HG03558 (cell line): ENCODE results near the gene DCDC2.
"Not testable (repeated sequence)": the region's sequence is repeated elsewhere in the genome, so short reads cannot be mapped to it uniquely, and the experiment has no call there.

ENCODE experiments used
- ATAC-seq: cut with Tn5 transposase; IDR thresholded peaks from one replicate; pipeline ENCODE4 v1.9.1; 2021; ENCODE audit warnings: moderate number of reproducible peaks; ENCODE audit not compliant: unreplicated experiment; ENCODE audit errors: extremely low read depth

DCDC2 gene

DNA sequence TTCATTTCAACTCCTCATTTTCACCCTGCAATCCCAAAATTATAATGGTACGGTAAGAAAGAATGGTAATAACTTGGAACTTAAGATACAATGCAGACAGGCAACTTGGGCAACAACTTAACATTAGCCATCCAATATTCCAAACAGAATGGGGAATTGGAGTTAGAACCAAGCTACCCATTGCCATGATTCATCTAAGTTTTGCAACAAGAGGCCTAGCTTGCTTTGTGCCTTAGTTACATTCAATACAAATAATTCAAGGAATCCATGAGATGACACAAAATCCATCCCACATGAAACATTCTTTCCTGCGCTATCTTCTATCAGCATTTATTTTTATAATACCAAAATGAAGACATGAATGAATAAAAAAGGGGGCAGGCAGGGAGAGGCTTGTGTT, 28.4 kb downstream of the DCDC2 start:
- ATAC-seq: no peak

DNA sequence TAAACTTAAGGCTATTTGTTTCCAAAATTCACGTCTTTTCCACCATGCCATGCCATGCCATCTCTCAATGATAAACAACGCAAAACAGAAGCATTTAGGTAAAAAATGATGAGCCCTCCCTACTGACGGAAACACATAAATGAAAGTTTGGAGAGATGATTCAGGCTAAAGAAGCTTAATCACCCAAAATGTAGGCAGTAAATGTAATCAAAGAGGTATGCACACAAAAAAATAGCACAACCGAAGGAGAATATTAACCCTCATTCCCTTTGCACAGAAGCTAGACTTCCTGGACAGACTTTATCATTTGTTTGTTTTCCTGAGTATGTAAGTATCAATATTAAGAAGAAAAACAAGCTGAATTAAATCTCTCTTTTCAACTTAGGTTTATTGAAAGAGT, 28.8 kb downstream of the DCDC2 start:
- no peak for ATAC-seq

DNA sequence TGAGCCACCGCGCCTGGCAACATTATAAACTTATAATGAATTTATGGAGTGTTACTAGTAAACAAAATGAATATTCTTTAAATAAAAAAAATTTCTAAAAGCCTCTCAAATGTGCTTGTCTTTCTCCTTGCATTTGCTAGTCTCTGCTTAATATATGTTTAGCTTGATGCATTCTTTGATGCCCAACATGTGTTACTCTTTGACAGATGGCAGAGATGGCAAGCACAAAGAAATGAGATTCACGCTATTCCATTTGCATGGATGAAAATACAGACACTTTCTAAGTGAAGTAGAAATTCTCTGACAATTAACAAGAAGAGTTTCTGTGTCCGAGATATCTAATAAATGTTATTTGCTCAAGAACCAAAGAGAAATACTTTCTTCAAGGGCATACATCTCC, 30.1 kb downstream of the DCDC2 start:
- no peak for ATAC-seq

DNA sequence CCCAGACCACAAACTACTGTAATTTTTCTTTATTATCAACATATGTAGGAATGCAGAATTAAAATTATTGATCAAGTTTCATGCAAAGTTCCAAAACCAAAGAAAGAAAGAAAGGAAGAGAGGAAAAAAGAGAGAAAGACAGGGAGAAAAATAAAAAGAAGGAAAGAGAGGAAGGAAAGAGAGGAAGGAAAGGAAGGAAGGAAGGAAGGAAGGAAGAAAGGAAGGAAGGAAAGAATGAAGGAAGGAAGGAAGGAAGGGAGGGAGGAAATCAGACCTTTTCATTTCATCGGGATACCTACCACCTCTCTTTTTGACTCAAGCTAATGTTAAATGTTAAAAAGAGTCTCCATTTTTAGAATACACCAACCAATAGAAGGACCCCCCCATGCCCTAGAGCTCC, 31.9 kb downstream of the DCDC2 start:
- ATAC-seq: no peak

DNA sequence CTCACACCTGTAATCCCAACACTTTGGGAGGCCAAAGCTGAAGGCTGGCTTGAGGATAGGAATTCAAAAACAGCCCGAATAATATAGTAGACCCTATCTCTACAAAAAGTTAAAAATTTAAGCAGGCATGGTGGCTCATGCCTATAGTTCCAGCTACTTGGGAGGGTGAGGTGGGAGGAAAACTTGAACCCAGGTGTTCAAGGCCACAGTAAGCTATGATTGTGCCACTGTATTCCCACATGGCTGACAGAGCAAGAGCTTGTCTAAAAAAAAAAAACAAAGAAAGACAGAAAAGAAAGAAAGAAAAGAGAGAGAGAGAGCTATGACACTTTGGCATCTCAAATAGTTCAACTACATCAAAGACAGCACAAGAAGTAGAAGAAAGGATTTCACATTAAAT, 33.2 kb downstream of the DCDC2 start:
- ATAC-seq: no peak

DNA sequence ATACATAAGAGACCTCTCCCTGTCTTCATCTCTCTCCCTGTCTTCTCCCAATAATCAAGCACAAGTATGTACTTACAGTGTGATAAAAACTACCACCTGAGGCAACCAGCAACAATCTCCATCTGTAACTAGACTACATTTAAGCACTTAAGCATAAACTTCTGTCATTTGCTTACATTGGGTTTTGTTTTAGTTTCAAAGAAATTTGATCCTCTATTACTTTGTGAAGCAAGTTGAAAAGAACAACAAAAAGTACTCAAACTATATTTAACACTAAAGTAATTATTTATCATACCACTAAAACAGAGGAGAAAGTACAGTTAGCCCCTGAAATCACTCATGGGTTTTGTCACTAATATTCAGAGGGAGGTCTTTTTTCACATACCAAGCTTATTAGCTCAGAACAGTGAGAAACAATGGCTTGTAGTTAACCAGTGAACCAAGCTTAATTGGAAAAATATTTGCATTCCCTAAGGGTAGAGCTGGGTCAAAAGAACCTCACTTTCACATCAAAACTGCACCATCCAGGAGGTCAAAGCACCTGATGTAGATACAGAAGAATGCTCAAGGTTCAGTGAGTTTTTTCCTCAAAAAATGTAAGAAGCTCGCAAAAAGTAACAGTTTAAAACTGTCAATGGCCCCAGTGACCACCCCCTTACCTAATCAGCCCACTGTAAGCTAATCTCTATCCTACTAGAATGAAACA, 34.1 kb downstream of the DCDC2 start:
- ATAC-seq: no peak

DNA sequence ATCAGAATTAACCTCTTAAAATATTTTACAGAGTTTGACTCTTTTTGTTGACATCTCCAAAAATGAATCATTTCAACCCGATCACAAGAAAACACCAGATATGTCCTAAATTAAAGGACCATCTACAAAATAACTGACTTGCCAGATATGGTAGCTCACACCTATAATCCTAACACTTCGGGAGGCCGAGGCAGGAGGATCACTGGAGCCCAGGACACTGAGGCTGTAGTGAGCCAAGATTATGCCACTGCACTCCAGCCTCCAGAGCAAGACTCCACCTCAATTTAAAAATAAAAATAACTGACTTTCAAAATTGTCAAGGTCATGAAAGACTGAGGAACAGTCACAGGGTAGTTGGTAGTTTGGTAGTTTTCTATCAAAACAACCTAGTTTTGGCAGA, 34.9 kb downstream of the DCDC2 start:
- ATAC-seq: no peak

DNA sequence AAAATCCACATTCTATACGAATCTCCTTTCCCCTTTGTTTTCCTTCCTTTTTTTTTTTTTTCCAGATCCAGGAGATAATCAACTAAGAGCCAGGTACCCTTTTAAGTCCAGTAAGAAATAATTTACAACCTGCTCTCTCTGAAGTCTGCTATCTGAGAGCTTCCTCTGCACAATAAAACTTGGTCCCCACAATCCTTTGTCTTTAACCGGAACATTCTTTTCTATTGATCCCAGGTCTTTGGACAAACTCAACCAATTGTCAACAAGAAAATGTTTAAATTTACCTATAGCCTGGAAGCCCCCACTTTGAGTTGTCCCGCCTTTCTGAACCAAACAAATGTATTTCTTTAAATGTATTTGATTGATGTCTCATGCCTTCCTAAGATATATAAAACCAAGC, 35.4 kb downstream of the DCDC2 start:
- ATAC-seq: not testable (repeated sequence)

DNA sequence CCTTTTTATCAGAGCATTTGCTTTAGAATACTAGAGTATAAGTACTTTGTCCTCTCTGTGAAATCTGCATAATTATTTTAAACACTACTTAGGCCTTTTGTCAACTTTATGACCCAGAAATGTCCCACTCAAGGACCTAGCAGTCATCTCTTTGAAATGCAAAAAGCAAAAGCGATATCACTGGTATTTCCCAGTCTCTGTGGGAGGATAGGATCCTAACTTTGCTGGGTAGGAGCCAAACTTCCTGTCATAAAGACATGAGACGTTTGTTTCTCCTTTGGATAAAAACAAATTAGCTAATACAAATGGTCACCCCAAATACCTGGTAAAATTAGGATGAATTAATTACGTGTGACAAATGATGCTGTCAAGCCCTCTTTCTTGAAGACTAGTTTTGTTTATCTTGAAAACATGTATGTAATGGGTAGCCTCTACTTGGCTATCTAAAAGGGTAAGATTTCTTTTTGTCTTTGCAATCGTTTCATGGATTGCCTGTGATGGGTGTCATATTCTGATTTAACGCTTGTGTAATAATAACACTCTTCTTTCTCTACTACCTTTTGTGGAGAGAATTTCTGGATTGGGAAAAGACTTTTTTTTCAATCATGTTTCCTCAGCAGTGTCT, 36.2 kb downstream of the DCDC2 start:
- no peak for ATAC-seq

DNA sequence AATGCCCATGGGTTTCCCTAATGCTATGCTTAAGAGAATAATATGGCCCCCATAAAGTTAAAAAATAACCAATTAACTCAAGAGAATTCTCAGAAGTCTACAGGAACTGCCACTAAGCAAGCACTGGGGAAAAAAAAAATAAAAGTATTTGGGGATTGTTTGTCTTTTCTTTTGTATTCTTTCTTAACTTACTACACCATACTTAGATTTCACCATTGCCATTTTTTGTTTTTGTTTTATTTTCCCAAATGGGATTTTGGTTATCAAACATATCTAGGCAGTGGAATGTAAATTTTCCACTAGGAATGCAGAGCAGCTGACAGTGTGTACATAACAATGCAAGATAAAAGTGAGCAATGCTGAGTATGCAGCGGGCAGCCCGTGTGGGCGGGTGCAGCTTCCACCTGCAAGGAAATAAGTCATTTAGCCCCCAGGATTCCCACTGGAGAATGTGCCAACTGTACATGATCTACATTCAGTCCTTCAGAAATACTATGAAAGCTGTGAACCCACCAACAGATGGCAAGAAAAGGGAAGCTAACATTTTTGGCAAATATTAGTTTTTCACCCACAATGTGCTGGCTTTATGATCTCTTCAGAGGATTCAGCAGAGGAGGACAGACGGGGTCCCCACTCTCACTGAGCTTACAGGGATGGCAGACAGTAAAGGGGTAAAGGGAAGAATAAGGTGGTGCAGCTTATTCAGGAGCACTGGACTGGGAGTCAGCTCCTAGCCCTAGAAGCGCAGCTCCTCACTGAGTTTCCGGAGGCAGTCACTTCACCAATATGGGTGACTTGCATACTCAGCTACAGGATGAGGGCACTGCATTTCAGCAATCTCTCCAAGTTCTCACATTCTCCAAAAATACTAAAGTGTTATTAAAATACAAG, 44.4 kb downstream of the DCDC2 start:
- no peak for ATAC-seq

DNA sequence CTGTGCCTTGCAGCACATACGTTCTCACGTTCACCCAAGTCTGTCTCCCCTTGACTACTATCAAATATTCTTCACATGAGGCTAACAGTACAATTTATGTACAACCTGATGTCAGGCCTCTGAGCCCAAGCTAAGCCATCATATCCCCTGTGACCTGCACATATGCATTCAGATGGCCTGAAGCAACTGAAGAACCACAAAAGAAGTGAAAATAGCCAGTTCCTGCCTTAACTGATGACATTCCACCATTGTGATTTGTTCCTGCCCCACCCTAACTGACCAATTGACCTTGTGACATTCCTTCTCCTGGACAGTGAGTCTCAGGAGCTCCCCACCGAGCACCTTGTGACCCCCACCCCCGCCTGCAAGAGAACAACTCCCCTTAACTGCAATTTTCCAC, 46.1 kb downstream of the DCDC2 start:
- not testable (repeated sequence) for ATAC-seq

DNA sequence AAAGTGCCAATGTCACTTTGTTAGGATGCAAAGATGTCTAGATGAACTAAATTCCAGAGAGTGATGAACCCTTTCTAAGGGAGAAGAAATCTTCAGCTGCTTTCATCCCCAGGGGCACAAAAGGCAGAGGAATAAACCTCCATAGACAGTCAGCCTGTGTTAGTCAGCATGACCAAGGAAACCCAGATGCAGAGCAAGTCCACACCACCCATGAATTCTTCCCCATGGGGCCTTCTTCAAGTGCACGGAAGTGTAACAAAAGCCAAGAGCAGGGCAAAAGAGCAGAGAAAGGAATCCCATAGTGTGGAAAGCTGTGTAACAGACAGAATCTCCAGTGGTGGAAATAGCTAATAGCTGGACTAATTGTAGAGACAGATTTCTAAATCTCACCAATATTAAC, 50.0 kb downstream of the DCDC2 start:
- no peak for ATAC-seq

DNA sequence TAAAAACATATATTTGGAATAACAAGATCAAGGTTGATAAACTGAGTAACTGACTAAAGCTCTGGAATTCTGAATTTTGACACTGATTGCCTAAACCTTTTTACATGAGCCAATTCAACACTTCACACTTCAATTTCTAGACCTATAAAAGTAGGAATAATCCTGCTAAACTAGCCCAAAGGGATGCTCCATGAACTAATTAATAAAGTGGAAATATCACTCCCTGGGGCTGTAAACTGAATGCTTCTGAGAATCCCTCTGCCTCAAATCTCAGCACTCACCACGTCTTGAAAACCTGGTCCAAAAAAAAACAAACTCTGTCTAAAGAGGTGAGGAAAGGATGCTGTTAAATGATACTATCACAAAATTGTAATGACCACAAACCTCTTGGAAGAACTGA, 50.9 kb downstream of the DCDC2 start:
- ATAC-seq: no peak

DNA sequence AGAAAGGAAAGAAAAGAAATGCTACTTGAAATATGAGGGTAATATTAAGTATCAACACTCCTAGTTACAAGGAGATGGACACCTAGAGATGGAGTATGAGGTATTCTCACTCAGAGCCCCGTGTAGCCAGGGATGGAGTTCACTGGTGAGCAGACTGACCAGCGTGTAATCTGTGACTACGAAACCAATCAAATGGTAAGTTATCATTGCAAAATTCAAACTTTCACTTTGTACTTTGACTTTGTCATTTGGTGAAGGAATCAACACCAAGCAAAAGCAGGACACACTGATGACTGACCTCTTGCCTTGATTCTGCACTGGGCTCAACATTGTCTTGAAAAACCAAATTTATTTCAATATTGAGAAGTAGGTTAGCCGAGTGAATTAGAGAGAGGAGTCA, 51.8 kb downstream of the DCDC2 start:
- ATAC-seq: no peak

DNA sequence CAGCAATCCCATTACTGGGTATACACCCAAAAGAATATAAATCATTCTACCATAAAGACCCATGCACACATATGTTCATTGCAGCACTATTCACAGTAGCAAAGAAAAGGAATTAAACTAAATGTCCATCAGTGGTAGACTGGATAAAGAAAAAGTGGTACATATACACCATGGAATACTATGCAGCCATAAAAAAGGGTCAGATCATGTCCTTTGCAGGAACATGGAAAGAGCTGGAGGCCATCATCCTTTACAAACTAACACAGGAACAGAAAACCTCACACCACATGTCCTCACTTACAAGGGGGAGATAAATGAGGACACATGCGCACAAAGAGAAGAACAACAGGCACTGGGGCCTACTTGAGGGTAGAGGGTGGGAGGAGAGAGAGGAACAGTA, 60.9 kb downstream of the DCDC2 start:
- no peak for ATAC-seq

DNA sequence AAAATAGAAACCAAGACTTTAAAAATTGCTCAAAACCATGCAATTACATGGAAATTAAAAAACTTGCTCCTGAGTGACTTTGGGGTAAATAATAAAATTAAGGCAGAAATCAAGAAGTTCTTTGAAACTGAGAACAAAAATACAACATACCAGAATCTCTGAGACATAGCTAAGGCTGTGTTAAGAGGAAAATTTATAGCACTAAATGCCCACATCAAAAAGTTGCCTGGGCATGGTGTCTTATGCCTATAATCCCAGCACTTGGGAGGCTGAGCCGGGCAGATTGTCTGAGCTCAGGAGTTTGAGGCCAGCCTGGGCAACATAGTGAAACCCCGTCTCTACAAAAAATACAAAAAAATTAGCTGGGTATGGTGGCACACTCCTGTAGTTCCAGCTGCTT, 64.0 kb downstream of the DCDC2 start:
- ATAC-seq: not testable (repeated sequence)

DNA sequence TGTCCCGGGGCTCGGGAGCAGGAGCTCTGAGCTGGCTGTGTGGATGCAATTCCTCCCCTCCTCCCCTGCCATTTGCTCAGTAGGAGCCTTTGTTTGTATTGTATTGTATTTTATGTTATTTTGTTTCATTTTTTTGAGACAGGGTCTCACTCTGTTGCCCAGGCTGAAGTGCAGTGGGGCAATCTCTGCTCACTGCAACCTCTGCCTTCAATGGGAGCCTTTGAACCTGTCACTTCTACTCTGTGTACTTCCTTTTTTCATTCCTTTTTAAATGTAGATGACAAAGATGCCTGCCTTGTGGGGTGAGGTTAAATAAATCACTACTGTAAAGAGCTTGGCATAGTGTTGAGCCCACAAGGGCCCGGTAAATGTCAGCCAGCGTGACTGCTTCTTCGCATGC, 70.6 kb downstream of the DCDC2 start:
- no peak for ATAC-seq

DNA sequence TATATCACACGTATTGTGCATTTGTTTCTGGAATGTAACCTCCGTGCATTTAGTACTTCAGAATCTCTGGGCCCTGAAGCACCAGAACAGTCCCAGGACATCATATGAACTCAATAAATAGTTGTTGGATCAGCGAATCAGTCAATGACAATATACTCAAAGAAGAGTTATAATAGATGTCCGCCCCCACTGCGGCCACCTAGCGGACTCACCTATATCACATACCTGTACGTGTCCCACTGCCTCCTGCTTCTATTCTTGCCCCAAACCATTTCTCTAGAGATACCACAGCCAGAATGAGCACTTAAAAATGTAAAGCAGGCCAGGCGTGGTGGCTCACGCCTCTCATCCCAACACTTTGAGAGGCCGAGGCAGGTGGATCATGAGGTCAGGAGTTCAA, 73.9 kb downstream of the DCDC2 start:
- ATAC-seq: no peak

DNA sequence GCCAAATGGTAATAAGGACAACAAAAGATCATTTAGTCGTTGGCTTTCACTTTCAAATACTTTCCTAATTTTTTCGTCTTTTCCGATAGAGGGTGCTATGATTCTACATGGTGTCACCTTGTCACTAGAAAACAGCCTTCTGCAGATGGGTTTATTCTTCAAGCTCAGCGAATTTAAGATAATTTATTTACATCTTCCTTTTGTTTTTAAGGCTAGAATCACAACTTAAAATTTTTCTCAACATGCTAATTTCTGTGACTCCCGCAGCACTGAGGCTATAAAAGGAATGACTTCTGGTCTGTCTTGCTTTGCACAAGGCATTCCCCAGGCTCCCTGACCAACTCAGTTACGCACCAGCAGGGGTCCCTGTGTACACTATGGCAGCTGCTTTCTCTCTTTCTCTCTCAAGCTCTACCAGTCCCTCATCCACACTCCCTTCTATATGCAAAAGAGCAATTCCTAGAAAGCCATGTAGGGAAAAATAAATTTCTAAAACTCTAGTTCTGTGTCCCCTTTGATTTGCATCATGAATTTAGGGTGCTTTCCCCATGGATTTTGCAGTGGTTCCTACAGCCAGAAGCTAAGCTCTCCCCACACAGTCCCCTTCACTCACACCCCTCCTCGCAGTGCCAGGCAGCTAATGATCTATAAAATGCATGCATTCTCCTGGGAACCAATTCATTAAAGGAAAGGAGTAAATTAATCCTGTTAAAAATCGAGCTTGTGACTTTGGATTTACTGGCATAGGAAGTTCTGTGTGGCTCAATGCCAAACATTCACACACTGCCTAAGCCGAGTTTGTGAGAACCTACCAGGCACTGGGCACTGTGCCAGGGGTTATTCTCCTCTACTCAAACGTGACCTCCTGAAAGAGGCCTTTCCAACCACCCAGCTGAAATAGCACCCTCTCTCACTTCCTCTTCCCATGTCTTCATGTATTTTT, 74.5 kb downstream of the DCDC2 start:
- peak; percentile 58 for ATAC-seq

DNA sequence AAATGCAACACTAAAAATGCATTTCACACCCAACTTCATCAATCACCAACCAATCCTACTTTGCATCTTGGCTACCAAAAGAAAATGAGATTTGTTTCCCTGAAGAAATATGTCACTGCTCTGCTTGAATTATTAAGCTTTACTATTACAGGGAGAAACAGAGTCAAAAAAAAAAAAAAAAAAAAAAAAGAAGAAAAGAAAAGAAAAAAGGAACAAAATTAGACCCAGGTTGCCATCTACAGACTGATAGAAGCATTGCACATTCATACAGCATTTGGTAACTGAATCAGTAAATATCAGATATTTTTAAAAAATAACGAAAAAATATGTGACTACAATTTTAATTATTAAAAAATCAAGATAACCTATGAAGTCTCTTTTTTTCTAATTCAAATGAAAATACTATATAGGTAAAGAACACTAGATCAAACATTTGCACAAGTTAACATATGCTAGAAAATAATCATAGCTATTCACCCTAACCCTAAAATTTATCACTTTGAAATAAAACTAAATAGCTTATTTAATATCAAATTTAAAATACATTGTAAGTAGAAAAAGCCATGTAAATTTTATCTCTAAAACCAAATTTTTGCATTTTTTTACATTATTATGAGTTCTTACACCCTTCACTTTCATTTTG, 83.3 kb downstream of the DCDC2 start:
- no peak for ATAC-seq
